ENCODE data around the gene DUSP8. TPM values are rescaled to one million over a fixed set of nuclear protein-coding genes. Genes with fewer than 3 reads are reported as not detected.
A peak's percentile ranks its signal among the peaks of the same experiment; 100 is the strongest.
"Not testable (repeated sequence)": the region's sequence is repeated elsewhere in the genome, so short reads cannot be mapped to it uniquely, and the experiment has no call there.

DUSP8 gene, protein sequence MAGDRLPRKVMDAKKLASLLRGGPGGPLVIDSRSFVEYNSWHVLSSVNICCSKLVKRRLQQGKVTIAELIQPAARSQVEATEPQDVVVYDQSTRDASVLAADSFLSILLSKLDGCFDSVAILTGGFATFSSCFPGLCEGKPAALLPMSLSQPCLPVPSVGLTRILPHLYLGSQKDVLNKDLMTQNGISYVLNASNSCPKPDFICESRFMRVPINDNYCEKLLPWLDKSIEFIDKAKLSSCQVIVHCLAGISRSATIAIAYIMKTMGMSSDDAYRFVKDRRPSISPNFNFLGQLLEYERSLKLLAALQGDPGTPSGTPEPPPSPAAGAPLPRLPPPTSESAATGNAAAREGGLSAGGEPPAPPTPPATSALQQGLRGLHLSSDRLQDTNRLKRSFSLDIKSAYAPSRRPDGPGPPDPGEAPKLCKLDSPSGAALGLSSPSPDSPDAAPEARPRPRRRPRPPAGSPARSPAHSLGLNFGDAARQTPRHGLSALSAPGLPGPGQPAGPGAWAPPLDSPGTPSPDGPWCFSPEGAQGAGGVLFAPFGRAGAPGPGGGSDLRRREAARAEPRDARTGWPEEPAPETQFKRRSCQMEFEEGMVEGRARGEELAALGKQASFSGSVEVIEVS
- 0.76 TPM for total RNA-seq

- peak; percentile 59 for ATAC-seq
These were observed at the start of gene DUSP8 for GRCh38 chr11:1572197-1573076. Gene DUSP8 (minus strand): TSS chr11:1572271. CDS start chr11:1565826, 6,445 bp downstream.

DNA sequence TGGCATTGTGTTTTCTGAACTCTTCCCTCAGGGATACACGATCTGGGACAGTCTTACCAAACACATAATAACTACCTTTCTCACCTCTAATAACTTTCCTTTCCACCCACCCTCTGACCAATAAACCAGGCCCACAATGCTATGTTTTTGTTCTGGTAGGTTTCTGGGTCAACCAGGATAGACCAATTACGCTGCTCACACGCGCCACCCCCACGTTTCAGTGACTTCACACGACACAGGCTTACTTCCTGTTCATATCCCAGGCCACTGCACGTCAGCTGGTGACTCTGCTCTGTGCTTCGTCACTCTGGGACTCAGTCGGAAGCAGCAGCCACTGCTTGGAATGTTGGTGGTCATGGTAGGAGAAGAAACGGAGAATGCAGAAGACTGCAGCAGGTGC, 47.4 kb upstream of the DUSP8 start:
- ATAC-seq: peak; percentile 47

GRCh38 chr11:1618231-1618630, 46.2 kb upstream of the DUSP8 start:
- no peak for ATAC-seq

- no peak for ATAC-seq
These were observed 36.3 kb upstream of the DUSP8 start, which contains the start of gene KRTAP5-3 for GRCh38 chr11:1608363-1608762. Gene KRTAP5-3 (minus strand): TSS chr11:1608463. CDS start chr11:1608385, 78 bp downstream.

GRCh38 chr11:1607901-1608300, 35.8 kb upstream of the DUSP8 start:
- not testable (repeated sequence) for ATAC-seq

DNA sequence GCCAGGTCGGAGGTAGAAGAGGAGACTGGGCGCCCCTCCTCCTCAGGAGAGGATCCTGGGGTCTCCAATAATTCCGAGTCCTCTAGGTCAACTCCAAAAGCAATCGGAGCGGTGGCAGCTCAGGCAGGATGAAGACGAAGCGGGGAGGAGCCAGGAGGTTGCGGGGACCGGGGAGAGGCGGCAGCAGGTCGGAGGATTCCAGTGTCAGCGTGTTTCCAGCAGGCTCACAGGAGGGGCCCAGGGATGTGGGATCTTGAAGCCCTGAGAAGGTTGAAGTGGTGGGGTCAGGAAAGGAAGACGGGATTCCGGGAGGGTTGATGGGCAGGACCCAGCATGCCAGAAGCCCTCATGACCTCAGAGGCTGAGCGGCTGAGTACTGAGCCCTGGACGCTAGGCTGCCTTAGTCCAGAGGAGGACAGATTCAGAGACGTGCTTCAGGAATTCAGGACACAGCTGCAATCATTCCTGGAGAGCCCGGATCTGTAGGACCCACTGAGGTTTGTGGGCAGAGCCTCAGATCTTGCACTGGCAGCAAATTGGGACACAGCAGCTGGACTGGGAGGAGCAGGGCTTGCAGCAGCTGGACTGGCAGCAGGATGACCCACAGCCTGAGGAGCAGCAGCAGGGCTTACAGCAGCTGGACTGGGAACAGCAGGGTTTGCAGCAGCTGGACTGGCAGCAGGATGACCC, 35.2 kb upstream of the DUSP8 start:
- ATAC-seq: not testable (repeated sequence)

DNA sequence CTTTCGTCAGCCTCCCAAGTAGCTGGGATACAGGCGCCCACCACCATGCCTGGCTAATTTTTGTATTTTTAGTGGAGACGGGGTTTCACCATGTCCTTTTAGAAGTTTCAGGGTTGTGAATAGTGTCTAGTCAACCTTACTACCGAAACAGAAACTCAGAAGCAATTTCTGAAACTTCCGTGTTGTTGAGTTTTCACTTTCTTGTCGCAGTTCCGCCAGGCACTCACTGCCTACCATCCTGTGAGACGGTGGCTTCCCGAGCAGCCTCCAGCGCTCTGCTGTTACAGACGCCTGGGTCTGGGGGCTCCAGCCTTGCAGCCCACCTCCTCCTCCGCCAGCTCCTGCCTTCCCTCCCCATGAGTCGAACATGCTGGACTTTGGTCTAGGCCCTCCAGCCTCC, 33.9 kb upstream of the DUSP8 start:
- ATAC-seq: not testable (repeated sequence)

- ATAC-seq: no peak
These were observed 32.6 kb upstream of the DUSP8 start for GRCh38 chr11:1604711-1605110.

DNA sequence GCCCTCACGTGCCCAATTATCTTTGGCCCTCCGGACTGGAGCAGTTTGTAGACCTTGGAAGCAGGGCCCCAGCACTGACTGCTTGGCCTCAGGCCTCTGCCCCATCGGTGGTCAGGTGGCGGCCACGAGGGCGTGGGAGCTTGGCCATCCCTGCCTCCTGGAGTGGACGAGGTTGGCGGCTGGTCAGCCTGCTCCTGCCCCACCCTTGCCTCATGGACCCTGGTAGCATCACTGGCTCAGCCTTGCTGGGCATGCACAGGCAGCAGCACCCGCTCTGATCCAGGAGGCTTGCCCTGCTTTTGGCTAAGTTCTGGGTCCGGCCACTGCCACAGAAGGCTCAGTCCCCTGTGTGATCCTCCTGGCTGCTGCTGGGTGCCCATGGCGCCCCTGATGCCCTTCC, 32.1 kb upstream of the DUSP8 start:
- no peak for ATAC-seq

DNA sequence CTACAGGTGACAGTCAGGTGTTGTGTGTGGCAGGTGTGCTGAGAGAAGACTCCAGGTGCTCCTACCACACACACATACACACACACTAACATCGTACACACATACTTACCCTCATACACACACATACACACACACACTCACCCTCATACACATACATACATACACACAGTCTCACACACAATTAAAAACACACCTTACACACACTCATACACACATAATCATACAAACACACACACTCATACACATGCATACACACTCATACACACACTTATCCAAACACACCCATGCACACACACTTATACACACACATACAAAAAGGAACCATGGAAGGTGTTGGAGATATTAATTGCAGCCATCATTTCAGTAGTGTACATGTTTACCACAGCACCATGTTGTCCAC, 31.6 kb upstream of the DUSP8 start:
- ATAC-seq: no peak

DNA sequence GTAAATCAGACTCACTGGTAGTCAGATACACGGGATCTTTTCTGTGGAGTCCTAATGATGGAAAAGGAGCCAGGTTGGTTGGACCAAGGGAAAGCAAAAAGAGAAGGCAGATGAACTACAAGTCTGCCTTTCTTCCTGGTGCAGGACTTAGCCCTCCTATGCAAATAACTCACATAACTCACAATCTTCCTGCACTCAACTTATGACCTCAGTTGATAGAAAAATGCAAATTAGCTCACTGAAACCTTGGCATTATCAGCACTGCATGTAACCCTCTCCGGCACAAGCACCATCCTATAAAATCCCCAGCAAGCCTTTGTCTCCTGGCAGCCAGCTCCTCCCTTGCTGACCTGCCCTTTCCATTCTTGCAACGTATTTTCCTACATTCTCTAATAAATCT, 29.6 kb upstream of the DUSP8 start:
- not testable (repeated sequence) for ATAC-seq

GRCh38 chr11:1600626-1601025, 28.6 kb upstream of the DUSP8 start:
- no peak for ATAC-seq

GRCh38 chr11:1598816-1599215, 26.7 kb upstream of the DUSP8 start:
- ATAC-seq: no peak

- not testable (repeated sequence) for ATAC-seq
These were observed 26.3 kb upstream of the DUSP8 start for GRCh38 chr11:1598406-1598805.

DNA sequence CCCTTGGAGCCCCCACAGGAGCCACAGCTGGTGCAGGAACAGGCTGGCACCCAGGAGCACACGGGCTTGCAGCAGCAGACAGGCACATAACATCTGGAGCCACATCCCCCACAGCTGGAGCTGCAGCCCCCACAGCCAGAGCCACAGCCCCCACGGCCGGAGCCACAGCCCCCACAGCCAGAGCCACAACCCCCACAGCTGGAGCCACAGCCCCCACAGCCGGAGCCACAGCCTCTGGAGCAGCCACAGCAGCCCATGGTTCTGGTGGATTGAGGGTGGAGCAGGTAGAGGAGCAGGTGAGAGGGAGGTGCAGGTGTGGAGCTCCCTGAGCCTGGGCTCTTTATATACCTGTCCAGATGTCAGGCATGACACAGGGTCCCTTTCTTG, 25.9 kb upstream of the DUSP8 start, which contains the start of gene KRTAP5-2:
Gene KRTAP5-2, minus strand, starts transcription at position 301 of the 387 bp plus-strand sequence. Its CDS starts 44 bp downstream, at position 257.
- ATAC-seq: no peak

DNA sequence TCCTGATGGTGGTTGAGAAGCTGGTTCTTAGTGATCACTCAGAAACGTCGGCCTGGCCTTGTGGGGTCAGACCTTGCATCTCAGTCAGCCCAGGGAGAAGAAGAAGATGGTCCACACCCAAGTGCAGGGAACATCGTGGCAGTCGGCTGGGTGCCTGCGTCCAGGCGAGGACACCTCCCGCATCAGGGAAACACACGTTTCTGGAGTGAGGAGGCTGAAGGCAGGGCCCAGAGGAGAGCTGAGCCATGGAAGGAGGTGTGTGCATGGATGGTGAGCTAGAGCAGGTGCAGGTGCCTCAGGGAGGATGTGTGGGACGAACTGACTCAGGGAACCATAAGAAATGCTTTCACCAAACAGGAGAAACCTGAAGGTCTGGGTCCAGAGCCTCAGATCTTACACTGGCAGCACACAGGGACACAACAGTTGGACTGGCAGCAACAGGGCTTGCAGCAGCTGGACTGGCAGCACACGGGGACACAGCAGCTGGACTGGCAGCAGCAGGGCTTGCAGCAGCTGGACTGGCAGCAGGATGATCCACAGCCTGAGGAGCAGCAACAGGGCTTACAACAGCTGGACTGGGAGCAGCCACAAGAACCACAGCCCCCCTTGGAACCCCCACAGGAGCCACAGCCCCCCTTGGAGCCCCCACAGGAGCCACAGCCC, 25.4 kb upstream of the DUSP8 start:
- ATAC-seq: peak; percentile 73

DNA sequence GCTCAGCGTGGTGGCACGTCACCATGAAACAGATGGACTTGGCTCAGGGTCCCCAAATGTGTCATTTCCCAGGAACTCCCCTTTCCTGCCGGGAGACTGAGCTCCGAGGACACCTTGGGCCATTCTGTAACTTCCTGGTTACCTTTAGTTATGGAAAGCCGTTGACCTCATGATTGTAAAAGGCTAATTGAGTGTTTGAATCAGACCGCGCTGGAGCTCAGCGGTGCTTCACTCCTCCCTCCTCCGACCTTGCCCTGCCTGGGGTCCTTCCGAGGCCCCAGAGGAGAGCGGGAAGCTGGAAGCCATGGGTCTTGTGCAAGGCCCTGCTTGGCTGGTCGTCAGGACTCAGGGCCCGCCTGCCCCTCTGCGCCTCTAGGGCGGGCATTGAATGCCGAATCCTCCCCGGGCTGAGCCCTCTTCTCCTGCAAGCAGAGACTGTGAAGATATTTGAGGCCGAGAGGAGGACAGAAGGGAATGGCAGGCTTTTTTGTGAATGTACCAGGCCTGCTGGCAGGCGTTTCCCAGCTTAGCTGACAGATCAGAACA, 24.6 kb upstream of the DUSP8 start:
- not testable (repeated sequence) for ATAC-seq

GRCh38 chr11:1595994-1596575, 24.0 kb upstream of the DUSP8 start:
- not testable (repeated sequence) for ATAC-seq

GRCh38 chr11:1592628-1593027, 20.6 kb upstream of the DUSP8 start:
- ATAC-seq: no peak

GRCh38 chr11:1589996-1590395, 17.9 kb upstream of the DUSP8 start:
- ATAC-seq: no peak
